Sigmoid colon (tissue), 4 donors: ENCODE results near the gene USP38.

Source experiments
- POLR2A ChIP-seq, 2 donors: fragments of 450-650 bp; IDR thresholded peaks; one replicate each; pipeline ENCODE4 v1.6.1; 2016; ENCODE audit warnings: antibody characterized with exemption in 2 of 2, mild to moderate bottlenecking in 2 of 2, moderate library complexity in 2 of 2
- POLR2AphosphoS5 ChIP-seq, 4 donors: sonication (generic); formaldehyde crosslinking; IDR thresholded peaks; one replicate each; pipeline ENCODE4 v1.6.1; 2017; ENCODE audit warnings: antibody characterized with exemption in 4 of 4
- TF ChIP-seq, protein P1 (sequence below), 4 experiments: fragments of 450-650 bp in 3 of 4; fragments of 200-600 bp in 1 of 4; IDR thresholded peaks; one replicate each; pipeline ENCODE4 v1.5.1; 2016 to 2019; ENCODE audit warnings: antibody characterized with exemption in 4 of 4, mild to moderate bottlenecking in 3 of 4, moderate library complexity in 2 of 4

DNA sequence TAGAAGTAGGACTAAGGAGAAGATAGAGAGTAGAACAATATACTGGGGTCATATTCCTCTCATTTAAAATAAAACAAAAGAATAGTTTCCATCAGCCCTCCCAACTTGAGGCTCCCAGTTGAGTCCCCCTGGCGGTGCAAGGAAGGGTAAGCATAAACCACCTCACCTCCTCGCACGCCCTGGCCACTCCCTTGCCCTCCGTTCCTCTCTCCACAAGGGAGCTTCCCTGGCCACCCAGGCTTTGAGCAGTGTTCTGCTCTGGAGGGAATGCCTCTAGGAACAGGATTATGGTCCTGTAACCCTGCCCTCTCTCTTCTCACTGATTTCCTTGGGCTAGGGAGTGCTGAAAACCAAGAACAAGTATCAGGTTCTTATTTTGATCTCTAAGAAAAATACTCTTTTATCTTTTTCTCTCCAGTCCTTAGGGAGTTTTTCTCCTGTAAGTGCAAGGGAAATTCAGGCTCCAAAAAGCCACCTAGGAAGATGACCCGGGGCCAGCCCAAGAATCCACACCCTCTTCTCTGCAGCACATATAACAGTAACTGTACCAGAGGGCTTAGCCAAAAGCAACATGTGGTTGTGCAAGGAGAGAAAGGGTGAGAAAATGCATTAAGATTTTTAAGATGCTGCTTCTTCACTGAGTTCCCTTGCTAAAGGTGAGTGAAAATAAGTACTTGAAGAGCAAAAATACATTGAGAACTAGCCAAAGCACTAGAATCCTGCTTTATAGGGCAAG lies 69.9 kb downstream of the USP38 start:
- TF ChIP-seq, protein P1, sequence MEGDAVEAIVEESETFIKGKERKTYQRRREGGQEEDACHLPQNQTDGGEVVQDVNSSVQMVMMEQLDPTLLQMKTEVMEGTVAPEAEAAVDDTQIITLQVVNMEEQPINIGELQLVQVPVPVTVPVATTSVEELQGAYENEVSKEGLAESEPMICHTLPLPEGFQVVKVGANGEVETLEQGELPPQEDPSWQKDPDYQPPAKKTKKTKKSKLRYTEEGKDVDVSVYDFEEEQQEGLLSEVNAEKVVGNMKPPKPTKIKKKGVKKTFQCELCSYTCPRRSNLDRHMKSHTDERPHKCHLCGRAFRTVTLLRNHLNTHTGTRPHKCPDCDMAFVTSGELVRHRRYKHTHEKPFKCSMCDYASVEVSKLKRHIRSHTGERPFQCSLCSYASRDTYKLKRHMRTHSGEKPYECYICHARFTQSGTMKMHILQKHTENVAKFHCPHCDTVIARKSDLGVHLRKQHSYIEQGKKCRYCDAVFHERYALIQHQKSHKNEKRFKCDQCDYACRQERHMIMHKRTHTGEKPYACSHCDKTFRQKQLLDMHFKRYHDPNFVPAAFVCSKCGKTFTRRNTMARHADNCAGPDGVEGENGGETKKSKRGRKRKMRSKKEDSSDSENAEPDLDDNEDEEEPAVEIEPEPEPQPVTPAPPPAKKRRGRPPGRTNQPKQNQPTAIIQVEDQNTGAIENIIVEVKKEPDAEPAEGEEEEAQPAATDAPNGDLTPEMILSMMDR (IDR thresholded peaks at IDR 0.05), result no peak
- no peak for TF ChIP-seq POLR2AphosphoS5 (IDR thresholded peaks at IDR 0.05)
- TF ChIP-seq POLR2A (IDR thresholded peaks at IDR 0.05), result no peak
